ENCODE measurements around the gene FAM170B.

GRCh38 chr10:49161411-49161997, 27.7 kb upstream of the FAM170B start:
- peak in 3 of 11 experiments; percentile 21 to 25 (median 22) for TF ChIP-seq CTCF (IDR thresholded peaks at IDR 0.05 in 8 of 11, conservative IDR thresholded peaks at IDR 0.05 in 3 of 11)
- no peak for TF ChIP-seq POLR2A (IDR thresholded peaks at IDR 0.05)
- no peak for TF ChIP-seq POLR2AphosphoS5 (IDR thresholded peaks at IDR 0.05)
